Activated gamma-delta T cell (primary cell): Measurements from ENCODE around the gene CFC1.
"Not testable (repeated sequence)": the region's sequence is repeated elsewhere in the genome, so short reads cannot be mapped to it uniquely, and the experiment has no call there.

Experiments
- DNase-seq: peaks from one replicate; lab custom pipeline; 2025; lab: John Stamatoyannopoulos, UW
- total RNA-seq, 2 donors: gene quantifications; one replicate each; lab custom pipeline; 2026; lab: John Stamatoyannopoulos, UW

Gene CFC1
- 0 reads per million in 2 donors for total RNA-seq

DNA sequence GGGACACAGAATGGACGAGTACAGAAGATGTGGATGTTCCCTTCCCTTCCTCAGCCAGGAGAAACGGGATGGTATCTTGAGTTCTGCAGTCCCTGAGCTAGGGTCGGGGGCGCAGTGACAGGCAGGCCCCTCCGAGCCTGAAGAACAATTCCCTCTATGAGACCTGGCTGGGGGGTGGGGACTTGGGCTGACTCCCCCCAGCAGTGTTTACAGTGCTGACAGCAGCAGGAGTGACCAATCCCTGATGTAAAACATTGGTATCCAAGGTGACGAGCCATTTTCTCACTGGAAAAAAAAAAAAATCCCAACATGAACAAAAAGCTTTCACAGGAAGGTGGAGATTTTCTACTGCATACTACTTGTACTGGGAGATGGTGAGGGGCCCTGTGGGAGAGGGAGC is at the start of gene CFC1:
Gene CFC1, minus strand, starts transcription at position 183 of the 400 bp plus-strand sequence. CDS start 288 bp downstream, outside the sequence.
- not testable (repeated sequence) for DNase-seq

DNA sequence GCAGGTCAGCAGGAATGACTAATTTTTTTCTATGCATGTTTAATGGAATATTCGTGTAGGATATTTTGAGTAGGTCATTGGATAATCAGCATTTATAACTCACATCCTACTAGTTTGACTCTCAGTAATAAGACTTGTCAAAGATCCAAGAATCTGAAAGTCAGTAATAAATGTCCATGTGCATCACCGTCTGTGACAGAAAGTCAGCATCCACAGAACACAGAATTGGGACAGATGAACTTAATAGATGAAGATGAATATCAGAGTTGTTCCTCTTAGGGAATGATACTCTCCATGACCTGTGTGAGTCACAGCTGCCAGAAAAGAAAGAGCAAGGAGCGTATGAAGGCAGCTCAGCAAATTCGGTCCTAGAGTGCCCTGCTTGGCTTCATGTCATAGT is 42.3 kb upstream of the CFC1 start:
- DNase-seq: not testable (repeated sequence)

DNA sequence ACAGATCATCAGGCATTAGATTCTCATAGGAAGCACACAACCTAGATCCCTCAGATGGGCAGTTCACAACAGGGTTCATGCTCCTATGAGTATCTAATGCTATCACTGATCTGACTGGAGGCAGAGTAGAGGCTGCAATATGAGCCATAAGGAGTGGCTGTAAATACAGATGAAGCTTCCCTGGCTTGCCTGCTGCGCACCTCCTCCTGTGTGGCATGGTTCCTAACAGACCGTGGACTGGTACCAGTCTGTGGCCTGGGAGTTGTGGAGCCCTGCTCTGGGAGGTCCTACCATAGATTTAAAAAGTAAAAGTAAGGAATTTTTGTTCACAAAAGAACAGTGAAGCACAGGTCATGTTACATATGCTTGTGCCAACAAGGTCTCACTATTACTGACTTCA is 39.6 kb upstream of the CFC1 start:
- not testable (repeated sequence) for DNase-seq

DNA sequence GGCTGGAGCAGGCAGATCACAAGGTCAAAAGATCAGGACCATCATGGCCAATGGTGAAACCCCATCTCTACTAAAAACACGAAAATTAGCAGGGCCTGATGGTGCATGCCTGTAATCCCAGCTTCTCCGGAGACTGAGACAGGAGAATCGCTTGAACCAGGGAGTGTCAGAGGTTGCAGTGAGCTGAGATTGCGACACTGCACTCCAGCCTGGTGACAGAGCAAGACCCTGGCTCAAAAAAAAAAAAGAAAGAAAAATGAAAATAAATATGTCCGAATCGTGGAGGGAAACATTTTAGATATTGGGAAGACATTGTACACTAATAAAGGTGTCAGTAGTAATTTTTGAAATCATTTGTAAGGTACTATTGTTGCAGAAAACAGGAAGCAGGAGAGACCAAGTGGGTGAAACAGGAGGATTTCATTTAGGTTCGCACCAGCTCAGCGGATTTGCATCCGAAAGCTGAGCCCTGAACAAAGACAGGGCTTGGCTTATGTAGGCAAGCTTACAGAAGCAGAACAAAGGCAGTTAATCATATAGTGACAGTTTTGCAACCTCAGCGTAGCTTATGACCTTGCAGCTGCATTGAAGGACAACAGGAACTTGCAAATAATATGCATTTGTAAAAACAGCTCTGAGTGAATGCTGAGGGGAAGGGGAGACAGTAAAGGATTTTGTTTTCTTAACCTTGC is 29.6 kb upstream of the CFC1 start:
- DNase-seq: not testable (repeated sequence)

DNA sequence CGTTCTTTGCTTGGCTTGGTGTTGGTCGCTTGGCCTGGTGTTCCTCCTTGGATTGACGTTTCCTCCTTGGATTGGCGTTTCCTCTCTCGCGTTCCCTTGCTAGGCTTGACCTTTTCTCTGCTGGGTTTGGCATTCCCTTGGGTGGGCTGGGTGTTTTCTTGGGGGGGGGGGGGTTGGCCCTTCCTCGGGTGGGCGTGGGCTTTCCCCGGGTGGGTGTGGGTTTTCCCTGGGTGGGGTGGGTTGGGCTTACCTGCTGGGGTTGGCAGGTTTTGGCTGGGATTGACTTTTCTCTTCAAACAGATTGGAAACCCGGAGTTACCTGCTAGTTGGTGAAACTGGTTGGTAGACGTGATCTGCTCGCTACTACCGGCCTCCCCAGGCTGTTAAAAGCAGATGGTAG is 11.8 kb upstream of the CFC1 start, which contains the start of gene POTEJ:
Gene POTEJ, plus strand, starts transcription at position 301 of the 400 bp plus-strand sequence. Its CDS starts 93 bp downstream, at position 394.
- not testable (repeated sequence) for DNase-seq

DNA sequence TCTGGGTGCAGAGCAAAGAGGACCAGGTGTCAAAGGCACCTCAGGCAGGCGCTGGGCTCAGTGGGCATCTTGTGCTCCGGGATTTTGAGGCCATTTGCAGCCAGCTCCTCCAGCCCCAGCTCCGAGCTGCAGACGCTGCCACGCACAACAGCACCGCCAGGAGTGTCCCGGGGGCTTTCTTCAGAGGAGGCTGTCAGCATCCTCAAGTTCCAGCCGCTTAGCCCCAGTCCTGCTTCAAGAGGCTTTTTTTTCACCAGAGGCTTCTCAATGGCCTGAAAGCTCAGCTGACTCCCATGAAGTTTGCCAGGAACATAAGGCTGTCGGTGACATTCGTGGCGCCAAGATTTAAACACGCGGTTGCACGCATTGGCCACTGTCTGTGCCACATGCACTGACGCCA is 11.1 kb upstream of the CFC1 start:
- not testable (repeated sequence) for DNase-seq

DNA sequence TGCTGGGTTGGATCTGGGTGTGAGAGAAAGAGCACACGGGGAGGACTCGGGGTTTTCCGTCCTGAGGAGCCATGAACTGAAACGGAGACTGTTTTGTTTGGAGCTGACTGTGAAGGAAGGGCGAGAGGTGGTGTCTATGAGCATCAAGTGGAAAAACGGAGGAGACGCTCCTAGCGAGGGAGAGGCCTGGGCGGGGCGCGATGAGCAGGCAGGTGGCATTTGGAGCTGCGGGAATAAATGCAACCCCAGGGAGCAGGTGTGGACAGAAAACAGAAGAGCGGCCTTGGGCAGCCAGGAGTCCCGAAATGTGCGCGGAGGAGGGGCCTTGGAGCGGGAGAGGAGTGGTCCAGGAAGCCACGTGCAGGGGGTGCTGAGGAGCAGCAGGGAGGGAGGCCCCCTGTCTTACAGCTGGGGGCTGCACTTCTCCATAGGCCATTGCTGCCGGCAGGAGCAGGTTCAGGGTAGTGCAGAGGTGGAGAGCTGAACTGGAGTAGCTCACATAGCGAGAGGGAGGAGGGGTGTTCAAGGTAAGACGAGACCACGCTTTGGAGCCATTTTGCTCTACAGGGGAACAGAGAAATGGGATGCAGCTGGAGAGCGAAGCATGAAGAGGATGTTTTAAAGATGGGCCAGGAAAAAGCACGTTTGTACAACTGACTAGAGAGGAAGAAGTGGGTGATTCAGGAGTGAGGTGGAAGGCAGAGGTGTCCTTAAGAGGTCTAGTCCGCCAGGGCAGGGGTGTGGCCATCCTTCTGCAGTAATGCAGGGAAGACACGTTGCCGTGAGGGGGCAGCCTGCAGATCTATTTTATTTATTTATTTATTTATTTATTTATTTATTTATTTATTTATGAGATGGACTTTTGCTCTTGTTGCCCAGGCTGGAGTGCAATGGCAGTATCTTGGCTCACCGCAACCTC is 9.9 kb upstream of the CFC1 start:
- DNase-seq: not testable (repeated sequence)

DNA sequence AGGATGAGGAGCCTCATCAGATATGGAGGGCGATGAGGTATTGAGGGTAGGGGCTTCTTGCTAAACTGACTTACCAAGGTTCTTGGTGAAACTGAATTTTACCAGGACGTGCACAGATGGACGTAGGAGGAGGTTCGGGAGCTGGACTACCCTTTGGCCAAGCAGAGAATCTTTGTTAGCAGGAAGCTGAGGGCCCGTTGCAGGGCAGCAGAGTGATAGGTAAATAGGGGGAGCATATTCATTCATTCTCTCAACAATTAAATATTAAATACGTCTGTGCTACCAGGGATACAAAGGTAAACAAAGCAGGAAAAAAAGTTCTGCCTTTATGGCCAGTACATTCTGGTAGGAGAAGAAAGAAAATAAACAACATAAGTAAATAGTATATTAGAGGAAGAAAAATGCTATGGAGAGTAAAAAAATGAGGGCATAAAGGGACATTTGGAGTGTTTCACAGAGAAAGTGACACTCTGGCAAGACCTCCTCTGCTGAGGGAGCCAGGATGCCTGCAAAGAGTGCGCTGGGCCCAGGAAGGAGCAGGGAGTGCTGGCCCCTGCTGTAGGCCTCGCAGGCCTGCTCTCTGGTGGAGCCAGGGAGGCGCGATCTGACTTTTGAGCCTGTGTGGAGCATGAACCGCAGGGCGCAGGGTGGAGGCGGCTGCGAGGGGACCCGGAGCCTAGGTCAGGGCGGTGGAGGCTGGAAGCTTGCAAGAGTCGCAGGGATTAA is 9.1 kb upstream of the CFC1 start:
- not testable (repeated sequence) for DNase-seq

DNA sequence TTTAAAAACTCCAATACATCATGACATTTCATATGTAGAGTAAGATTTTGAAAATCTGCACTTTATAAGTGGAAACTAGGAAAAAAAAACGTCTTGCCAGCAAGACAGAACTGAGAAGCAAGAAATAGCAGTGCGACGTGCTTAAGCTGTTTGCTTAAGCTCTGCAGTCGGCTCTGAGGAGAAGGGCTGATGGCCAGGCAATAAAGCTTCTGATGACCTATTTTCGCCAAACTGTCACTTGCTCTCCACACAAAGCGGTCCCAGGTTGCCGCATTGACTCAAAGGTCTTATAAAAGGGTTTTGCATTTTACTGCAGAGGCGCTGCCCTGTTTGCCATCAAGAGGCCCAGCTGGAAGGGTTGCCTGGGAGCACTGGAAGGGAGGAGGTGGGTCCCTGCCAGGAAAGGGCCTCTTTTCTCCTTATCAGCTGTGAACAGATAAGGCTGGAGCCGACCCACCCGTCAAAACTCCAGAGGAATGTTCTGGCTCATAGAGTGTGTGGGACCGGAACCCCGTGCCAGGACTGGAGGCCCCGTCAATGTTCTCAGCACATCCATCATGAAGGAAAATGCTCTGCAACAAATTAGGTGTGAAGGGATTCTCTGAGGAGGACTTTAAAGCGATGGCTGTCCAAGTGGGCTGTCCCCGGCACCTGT is 2.4 kb upstream of the CFC1 start:
- DNase-seq: not testable (repeated sequence)

DNA sequence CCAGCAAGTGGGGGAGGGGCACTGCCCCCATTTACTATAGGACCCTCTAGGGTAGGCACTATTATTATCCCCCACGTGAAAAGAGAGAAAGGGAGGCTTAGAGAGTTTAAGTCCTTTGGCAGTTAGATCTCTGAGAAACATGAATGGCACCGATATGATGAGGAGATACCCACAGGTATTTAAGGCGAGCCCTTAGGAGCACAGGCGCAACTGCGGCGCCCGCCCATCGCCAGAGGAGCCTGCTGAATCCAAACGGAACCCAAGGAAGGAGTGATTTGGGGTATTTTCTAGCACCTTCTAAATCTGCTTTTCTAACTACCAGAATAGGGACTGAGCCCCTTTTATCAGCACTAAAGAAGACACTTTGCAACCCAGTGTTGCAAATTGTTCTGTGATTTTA is 551 bp upstream of the CFC1 start:
- not testable (repeated sequence) for DNase-seq

DNA sequence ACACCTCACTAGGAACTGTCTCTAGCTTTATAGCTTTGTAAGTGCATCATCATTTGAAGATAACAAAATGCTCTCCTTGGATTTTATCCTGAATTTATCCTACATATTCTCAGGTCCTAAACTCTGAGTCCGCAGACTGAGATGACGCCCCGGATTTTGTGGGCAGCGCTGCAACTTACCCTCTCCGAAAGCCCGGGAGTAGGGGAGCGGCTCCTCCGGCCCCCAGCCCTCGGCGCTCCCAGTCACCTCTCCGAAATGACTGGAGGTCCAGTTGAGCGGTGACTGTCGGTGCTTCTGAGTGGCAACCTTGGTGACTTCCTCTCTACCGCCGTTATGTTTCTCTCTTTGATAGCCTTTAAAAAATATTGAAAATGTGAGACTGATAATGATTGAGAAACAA is 912 bp downstream of the CFC1 start:
- DNase-seq: not testable (repeated sequence)

DNA sequence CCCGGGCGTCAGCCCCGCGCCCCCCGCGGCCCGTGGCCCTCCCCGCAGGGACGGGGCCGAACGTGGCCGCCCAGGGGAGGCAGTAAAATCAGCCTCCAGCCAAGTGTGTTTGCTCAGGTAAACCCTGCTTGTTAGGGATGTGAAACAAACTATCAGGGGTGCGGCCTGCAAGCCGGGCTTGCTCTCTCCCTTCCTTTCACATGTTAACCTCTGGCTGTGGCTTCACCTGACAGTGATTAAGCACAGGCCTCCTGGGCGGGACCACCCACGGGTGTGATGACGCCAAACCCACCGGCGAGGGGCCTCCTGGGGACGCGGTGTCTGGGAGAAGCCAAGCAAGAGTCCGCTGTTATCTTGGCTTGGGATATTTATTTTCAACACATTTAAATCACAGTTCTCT is 1.4 kb downstream of the CFC1 start:
- DNase-seq: not testable (repeated sequence)

DNA sequence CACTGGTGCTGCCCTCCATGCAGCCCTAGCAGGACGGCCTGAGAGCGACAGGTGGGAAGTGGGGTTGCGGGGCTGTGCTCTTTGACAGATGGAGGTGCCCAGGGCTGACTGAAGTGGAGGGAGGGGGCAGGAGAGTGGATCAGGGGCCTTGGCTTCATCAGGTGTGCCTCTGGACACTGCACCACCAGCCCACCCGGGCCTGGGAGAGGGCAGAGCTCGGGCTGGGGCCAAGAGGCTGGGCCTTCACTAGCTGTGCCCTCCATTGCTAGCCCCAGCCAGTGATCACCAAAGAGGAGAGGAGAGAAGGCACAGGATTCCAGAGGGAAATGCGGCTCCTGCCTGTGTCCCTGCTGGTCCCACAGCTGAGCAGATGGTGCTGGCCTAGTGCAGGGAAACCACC is 2.6 kb downstream of the CFC1 start:
- DNase-seq: not testable (repeated sequence)

DNA sequence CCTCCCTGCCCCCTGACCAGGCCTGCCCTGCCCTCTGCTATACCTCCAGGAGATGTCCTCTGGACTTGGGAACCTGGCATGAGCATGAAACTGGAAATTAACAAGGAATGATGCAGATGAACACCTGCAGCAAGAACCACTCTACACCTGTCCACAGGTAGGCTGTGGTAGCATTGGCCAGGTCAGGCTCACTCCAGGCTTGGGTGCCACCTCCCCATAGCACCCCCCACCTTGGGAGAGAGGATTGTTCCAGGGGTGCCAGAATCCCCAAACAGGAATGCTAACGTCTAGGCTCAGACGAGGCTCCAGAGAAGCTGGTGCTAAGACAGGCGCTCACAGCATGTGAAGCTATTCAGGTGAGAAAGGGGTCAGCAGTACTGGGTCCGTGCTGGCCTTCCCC is 5.4 kb downstream of the CFC1 start:
- DNase-seq: not testable (repeated sequence)

DNA sequence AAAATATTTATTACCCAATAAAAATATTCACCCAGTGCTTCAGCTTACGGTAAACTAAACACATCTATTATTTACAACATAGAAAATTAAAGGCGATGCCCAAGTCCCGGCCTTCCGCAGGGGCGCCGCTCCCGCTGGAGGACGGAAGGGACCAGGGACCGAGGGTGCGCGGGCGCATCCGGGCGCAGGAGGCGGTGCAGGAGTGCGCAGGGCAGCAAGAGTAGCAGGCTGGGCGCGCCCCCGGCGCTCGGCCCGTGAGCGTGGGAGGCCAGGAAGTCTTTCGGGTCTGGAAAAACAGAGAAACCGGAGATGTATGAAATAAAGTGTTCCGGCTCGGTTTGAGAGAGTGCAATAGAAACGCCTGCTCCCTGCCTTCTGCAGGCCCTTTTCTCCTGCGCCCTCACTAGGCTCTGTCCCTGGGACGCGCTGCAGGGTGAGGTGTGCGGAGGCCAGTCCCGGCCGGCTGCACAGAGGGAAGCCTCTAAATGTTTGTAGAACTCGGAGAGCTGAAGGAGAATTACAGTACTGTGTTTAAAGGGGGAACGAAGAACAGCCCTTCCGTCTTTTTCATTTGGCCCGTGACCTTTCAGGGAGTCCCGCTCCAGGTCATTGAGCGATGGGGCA is 6.5 kb downstream of the CFC1 start:
- DNase-seq: not testable (repeated sequence)

DNA sequence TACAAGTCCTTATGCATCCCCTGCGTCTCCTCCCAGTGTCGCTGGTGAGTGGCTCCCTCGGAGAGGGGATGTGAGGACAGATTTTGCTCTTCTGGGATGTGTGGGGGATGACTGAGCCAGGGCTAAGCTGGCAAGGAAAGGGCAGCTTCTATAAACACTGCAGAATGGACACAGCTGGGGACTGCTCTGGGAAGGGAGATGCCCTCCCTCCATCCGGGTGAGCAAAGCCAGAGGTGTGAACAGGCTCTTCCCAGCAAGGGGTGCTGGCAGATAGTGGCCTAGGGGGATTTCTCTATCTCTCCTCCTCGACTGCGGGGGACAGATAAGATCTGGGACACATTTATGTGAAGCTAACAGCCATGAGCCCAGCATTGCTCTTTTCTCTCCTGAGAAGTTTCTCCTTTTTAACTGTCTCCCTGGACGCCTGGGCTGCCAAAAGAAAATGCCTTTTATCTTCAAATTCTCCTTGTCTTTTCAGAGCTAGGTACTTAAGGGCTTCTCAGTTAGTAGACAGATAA is 8.5 kb downstream of the CFC1 start:
- not testable (repeated sequence) for DNase-seq

DNA sequence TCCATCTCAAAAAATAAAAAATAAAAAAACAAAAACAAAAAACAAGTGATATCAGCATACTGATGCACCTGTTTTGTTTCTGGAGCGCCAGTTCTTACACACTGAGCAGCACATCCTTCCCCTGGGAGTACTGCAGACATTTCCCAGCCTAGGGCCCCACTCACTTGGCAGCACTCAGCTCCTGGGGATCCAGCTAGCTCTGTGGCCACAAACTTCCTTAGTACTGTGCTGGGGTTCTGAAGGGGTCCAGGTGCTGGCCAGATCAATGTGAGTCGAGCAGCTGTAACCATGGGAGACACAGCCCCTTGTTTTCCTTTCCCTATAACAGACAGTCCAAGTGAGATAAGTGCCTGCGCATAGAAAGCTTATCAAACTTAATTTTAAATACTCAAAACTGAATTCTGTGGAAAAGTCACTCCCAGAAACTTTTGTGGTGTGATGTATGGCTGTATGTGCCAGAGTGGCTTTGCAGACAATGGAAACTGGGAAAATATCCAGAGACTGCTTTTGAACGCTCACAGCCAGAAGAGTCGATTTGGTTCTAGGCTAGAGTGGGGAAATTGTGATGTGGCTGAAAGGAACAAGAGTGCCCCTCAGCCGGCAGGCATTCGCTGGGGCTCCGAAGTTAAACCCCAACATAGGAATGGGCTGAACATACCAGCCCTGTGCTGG is 9.1 kb downstream of the CFC1 start:
- not testable (repeated sequence) for DNase-seq

DNA sequence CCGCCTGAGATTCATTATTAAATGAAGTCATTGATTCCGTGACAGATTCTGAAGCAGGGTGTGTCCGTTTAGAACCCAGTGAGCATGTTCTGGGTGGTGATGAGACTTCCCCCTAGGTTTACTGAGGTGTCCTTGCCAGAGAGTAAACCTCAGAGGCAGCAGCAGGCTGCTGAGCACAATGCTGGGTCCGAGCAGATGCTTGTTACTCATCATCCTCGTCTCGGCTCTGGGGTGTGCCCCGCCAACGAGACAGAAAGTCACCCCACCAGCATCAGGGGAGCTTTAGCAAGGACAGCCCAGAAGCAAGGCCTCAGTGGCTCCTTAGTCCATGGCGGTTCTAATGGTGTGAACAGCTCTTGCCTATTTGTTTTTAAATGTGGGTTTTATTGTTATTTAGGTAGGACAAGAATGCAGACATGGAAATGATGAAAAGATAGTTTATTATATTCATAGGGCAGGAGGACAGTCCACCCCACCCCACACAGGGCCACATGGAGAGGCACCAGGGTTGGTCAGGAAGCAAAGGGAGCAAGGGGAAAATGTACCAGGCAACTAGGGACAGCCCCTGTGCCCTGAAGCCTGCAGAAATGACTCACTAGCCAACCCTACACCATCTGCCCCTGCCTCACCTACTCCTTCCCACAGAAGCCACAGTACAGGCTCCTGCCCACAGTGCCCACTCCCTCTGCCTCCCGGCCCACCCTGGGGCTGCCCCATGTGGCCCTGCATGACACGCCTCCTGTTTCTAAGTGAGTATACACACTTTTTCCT is 10.5 kb downstream of the CFC1 start:
- not testable (repeated sequence) for DNase-seq

DNA sequence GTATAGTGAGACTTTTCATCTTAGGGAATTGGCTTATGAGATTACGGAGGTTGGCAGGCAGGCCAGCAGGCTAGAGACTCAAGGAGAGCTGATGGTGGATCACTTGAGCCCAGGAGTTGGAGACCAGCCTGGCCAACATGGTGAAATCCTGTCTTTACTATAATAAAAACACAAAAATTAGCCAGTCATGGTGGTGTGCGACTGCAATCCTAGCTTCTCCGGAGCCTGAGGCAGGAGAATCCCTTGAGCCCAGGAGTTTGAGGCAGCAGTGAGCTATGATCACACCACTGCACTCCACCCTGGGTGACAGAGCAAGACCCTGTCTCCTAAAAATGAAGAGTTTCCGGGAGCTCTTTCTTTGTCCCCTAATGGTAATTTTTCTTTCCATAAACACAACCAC is 14.6 kb downstream of the CFC1 start:
- not testable (repeated sequence) for DNase-seq
